Natural killer cell treated with Interleukin-12 subunit alpha and Interleukin-12 subunit beta and Interleukin-15 and Interleukin-18, amount 100 ng/mL, for 72 hours (primary cell): ENCODE measurements around the gene NMRK2. TPM values are rescaled to one million over a fixed set of nuclear protein-coding genes. Genes with fewer than 3 reads are reported as not detected.
"Not testable (repeated sequence)": the region's sequence is repeated elsewhere in the genome, so short reads cannot be mapped to it uniquely, and the experiment has no call there.

Source experiments
- ATAC-seq, 2 donors: fragments of 150-1000 bp; cut with Tn5 transposase in 1 of 2; sonication (Bioruptor Pico), chemical (Tn5 transposase) in 1 of 2; 2 replicates each; pipeline ENCODE4 v1.10.0; 2021
- DNase-seq: peaks from one replicate; pipeline ENCODE4 v3.0.0; 2022; ENCODE audit warnings: low spot score
- H3K27ac Mint-ChIP-seq, 2 donors: 1 replicate in 1 of 2; 2 replicates in 1 of 2; pipeline ENCODE4 v1.8.0; 2022; ENCODE audit warnings: mixed read lengths in 2 of 2, mild to moderate bottlenecking in 1 of 2, moderate library complexity in 1 of 2
- H3K27me3 Mint-ChIP-seq, 2 donors: 1 replicate in 1 of 2; 2 replicates in 1 of 2; pipeline ENCODE4 v1.8.0; 2022; ENCODE audit warnings: mixed read lengths in 2 of 2
- H3K36me3 Mint-ChIP-seq: one replicate; pipeline ENCODE4 v1.8.0; 2022; ENCODE audit warnings: mixed read lengths
- H3K4me1 Mint-ChIP-seq, 2 donors: 1 replicate in 1 of 2; 2 replicates in 1 of 2; pipeline ENCODE4 v1.8.0; 2022; ENCODE audit warnings: low read depth in 2 of 2, mixed read lengths in 2 of 2, mild to moderate bottlenecking in 1 of 2
- H3K4me3 Mint-ChIP-seq: one replicate; pipeline ENCODE4 v1.8.0; 2022; ENCODE audit warnings: mixed read lengths
- H3K9me3 Mint-ChIP-seq: 2 replicates; pipeline ENCODE4 v1.8.0; 2022; ENCODE audit warnings: mixed read lengths
- total RNA-seq, 2 donors: library from RNA; stranded (reverse); gene quantifications; one replicate each; pipeline ENCODE4 v1.2.3, GENCODE V29; 2022

The NMRK2 gene
- total RNA-seq, 2 donors from 2014 or later, result not detected

- H3K27ac Mint-ChIP-seq, result no peak overlapping the region
- no peaks in the 10 kb centered on the region for H3K27me3 Mint-ChIP-seq
Measured at GRCh38 chr19:3964256-3965194, 31.7 kb downstream of the NMRK2 start.

GRCh38 chr19:3966051-3967017 is 33.5 kb downstream of the NMRK2 start:
- DNase-seq (no peak), ATAC-seq (no peak)
- Mint-ChIP-seq H3K27me3 (no peaks in the 10 kb centered on the region), H3K4me1 (peaks cover 13 to 25% of the 10 kb centered on the region in 2 donors), H3K36me3 (peaks cover 4% of the 10 kb centered on the region), H3K9me3 (no peaks in the 10 kb centered on the region), H3K4me3 (no peak overlapping the region), H3K27ac (peak overlapping the region in 1 of 2 donors; percentile 60)

More at GRCh38 chr19:3964256-3965194, 31.7 kb downstream of the NMRK2 start:
- H3K4me3 Mint-ChIP-seq, result no peak overlapping the region
- DNase-seq (no peak), ATAC-seq (peak in 1 of 2 donors; percentile 8)
- peaks cover 2 to 10% of the 10 kb centered on the region in 2 donors for H3K4me1 Mint-ChIP-seq
- no peaks in the 10 kb centered on the region for H3K36me3 Mint-ChIP-seq
- H3K9me3 Mint-ChIP-seq, result no peaks in the 10 kb centered on the region

- ATAC-seq, H3K9me3 Mint-ChIP-seq, H3K4me3 Mint-ChIP-seq, H3K36me3 Mint-ChIP-seq, DNase-seq, H3K27me3 Mint-ChIP-seq, H3K27ac Mint-ChIP-seq: not testable (repeated sequence)
- H3K4me1 Mint-ChIP-seq, result peaks cover 13 to 26% of the 10 kb centered on the region in 2 donors
Measured at GRCh38 chr19:3967983-3968382, 35.1 kb downstream of the NMRK2 start.

DNA sequence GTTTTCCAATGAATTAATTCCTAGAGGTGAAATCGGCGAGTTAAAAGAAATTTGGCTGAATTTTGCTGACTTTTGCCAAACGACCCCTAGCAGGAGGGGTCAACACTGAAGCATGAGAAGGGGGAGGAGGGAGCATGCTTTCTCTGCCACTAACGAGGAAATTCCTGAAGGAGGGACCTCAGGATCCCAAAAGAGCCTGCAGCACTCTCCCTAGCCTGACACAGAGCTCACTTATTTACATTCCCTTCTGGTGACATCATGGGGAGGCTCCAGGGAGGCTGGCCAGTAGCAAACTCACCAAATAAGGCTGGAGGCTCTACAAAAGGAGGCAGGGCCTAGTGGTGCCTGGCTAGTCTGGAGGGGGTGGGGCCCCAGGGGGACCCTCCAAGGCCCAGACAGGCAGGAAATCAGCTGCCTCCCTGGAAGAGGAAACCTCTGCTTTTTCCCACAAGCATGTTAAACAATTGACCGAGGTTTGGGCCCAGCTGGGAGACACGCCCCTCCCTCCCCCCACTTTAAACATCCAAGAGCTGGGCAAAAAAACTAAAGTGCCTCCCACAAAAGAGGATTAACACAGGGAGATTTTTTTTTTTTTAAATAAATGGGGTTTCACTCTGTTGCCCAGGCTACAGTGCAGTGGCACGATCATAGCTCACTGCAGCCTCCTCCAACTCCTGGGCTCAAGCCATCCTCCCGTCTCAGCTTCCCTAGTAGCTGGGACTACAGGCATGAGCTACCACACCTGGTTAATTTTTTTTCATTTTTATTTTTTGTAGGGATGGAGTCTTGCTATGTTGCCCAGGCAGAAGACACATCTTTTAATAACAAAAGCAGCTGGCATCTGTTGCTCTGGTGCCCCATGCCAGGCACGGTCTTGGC is 35.9 kb downstream of the NMRK2 start:
- no peaks in the 10 kb centered on the region for H3K9me3 Mint-ChIP-seq
- peaks cover 4% of the 10 kb centered on the region for H3K36me3 Mint-ChIP-seq
- ATAC-seq, result no peak
- peak overlapping the region; percentile 97 for H3K4me3 Mint-ChIP-seq
- no peak overlapping the region for H3K27ac Mint-ChIP-seq
- no peak for DNase-seq
- H3K4me1 Mint-ChIP-seq, result peaks cover 13 to 26% of the 10 kb centered on the region in 2 donors
- H3K27me3 Mint-ChIP-seq, result no peaks in the 10 kb centered on the region

GRCh38 chr19:3969435-3970312 is 36.8 kb downstream of the NMRK2 start:
- no peak for ATAC-seq
- Mint-ChIP-seq H3K27me3 (no peaks in the 10 kb centered on the region), H3K4me1 (peaks cover 13 to 26% of the 10 kb centered on the region in 2 donors)

GRCh38 chr19:3970313-3970807 is 37.5 kb downstream of the NMRK2 start:
- H3K9me3 Mint-ChIP-seq, result no peaks in the 10 kb centered on the region
- peak overlapping the region; percentile 80 to 87 for H3K27ac Mint-ChIP-seq
- H3K36me3 Mint-ChIP-seq, result peaks cover 4% of the 10 kb centered on the region
- DNase-seq (no peak), ATAC-seq (no peak)
- peaks cover 13 to 26% of the 10 kb centered on the region in 2 donors for H3K4me1 Mint-ChIP-seq
- H3K4me3 Mint-ChIP-seq, result peak overlapping the region; percentile 97
- no peaks in the 10 kb centered on the region for H3K27me3 Mint-ChIP-seq

More at GRCh38 chr19:3969435-3970312, 36.8 kb downstream of the NMRK2 start:
- Mint-ChIP-seq H3K36me3 (peaks cover 4% of the 10 kb centered on the region), H3K27ac (peak overlapping the region; percentile 80 to 87), H3K4me3 (peak overlapping the region; percentile 97), H3K9me3 (no peaks in the 10 kb centered on the region)
- DNase-seq, result no peak

DNA sequence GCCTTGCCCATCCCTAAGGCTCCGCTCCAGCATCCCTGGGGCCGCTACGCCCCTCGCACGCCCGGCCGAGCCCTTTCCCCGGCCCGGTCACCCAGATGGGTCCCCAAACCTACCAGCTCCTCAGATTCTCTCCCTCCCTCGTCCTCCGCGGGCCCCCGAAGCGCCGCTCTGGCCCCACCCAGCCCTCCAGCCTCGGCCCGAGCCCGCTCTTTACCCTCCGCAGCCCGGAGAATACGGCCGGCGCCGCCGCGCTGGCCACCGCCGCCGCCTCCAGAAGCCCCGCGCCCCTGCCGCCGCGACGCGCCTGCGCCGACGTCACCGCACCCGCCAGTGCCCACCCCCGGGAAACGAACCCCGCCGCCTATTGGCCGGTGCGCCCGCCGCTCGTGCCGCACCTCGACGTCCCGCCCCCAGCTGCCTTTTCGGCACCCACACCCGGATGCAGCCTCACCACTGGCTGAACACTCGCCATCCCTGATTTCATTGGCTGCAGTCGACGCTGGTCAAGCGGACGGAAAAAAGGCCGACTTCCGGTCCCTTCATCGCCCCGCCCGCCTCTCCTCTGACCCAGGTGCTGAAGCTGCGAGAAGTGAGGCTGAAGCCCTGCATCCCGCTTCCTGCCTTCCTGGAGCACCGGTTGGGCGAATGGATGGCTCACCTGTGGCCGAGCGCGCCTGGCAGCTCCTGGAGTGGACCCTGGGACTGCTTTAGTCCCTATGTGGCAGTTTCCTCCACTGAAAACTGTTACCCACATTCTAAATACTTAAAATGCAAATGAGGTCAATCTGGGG is 38.1 kb downstream of the NMRK2 start, which contains the start of gene DAPK3:
DAPK3 (minus strand) TSS at position 292 of the 791 bp plus-strand sequence. CDS start 1,364 bp downstream, outside the sequence.
- H3K4me1 Mint-ChIP-seq, result peaks cover 13 to 26% of the 10 kb centered on the region in 2 donors
- H3K4me3 Mint-ChIP-seq, result peak within 1 kb of the TSS; percentile 97
- peak within 1 kb of the TSS; percentile 80 to 87 for H3K27ac Mint-ChIP-seq
- no peaks in the 10 kb centered on the region for H3K27me3 Mint-ChIP-seq
- peak; percentile 95 to 97 for ATAC-seq
- DNase-seq, result peak; percentile 98
- H3K36me3 Mint-ChIP-seq, result peaks cover 4% of the 10 kb centered on the region
- H3K9me3 Mint-ChIP-seq, result no peaks in the 10 kb centered on the region

- no peak overlapping the region for H3K27ac Mint-ChIP-seq
- H3K4me3 Mint-ChIP-seq, result no peak overlapping the region
- ATAC-seq (no peak), DNase-seq (no peak)
- peaks cover 5% of the 10 kb centered on the region for H3K36me3 Mint-ChIP-seq
- no peaks in the 10 kb centered on the region for H3K27me3 Mint-ChIP-seq
- no peaks in the 10 kb centered on the region for H3K9me3 Mint-ChIP-seq
- peaks cover 12 to 15% of the 10 kb centered on the region in 2 donors for H3K4me1 Mint-ChIP-seq
Measured at GRCh38 chr19:3975144-3975543, 42.3 kb downstream of the NMRK2 start.

DNA sequence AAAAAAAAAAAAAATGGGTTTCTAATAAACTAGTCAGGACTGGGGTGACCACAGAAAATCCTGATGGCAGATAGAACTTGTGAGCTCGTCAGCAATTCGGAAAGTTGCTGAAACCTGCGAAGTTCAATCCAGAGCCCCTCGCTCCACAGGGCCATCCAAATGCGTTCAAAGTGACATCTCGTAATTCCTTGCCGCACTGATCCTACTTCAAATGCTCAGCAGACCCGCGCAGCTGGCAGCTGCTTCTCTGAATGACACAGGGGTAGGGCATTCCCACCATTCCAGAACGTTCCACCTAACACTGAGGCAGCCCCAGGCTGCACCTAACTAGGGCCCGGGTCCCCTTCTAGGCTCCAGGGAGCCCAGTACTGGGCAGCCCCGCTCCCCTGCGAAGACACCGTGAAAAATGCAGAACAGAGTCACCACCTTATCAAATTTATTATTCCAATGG is 42.8 kb downstream of the NMRK2 start:
- DNase-seq, result no peak
- H3K4me3 Mint-ChIP-seq, result no peak overlapping the region

DNA sequence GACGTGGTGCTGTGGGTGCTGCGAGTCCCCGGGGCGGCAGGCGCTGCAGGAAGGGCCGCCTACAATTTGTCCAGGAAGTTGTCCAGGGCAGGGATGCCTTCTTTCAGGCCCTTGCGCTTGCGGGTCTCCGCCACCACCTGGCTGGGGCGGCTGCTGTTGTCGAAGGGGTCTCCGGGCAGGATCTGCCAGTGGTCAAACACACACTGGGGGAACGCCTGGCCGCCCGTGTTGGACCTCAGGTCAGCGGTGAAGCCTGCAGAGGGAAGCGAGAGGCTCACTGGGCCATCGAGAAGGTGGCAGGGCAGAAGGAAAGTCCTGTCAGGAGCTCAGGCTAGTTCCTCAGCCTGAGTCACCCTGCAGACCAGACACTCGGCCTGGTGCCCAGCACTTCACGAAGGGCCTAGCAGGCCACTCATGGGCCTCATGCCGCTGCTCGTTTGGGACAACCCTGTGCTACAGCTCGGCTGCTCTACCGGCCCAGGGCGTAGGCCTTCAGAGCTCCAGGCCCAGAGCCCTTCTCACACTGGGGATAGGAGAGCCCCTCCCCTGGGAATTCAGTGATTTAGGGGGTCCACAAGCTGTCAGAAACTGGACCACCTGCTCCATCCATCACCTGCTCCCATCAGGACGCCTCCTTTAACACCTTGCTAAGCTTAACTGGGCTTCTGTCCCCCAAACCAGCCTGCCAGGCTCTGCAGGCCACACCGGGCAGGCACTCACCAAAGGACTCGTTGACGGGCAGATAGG is 43.8 kb downstream of the NMRK2 start:
- no peak overlapping the region for H3K27ac Mint-ChIP-seq
- peaks cover 4% of the 10 kb centered on the region for H3K36me3 Mint-ChIP-seq
- no peak overlapping the region for H3K4me3 Mint-ChIP-seq
- ATAC-seq (no peak), DNase-seq (no peak)
- H3K9me3 Mint-ChIP-seq, result no peaks in the 10 kb centered on the region
- peaks cover 10 to 12% of the 10 kb centered on the region in 2 donors for H3K4me1 Mint-ChIP-seq
- H3K27me3 Mint-ChIP-seq, result no peaks in the 10 kb centered on the region

More for the DNA sequence above, 42.8 kb downstream of the NMRK2 start:
- Mint-ChIP-seq H3K4me1 (peaks cover 7 to 10% of the 10 kb centered on the region in 2 donors), H3K27me3 (no peaks in the 10 kb centered on the region), H3K36me3 (peaks cover 4% of the 10 kb centered on the region), H3K9me3 (no peaks in the 10 kb centered on the region), H3K27ac (no peak overlapping the region)
- no peak for ATAC-seq
